Activated naive CD8-positive, alpha-beta T cell (primary cell): ENCODE results near the gene TMEM132D.

Experiments used
- H3K27ac Mint-ChIP-seq: one replicate; pipeline ENCODE4 v1.8.0; 2021; ENCODE audit warnings: mixed read lengths
- H3K27me3 Mint-ChIP-seq: one replicate; pipeline ENCODE4 v1.8.0; 2021; ENCODE audit warnings: mixed read lengths
- H3K36me3 Mint-ChIP-seq: one replicate; pipeline ENCODE4 v1.8.0; 2021; ENCODE audit warnings: mixed read lengths
- H3K4me1 Mint-ChIP-seq: one replicate; pipeline ENCODE4 v1.8.0; 2021; ENCODE audit warnings: low read depth, mixed read lengths
- H3K4me3 Mint-ChIP-seq: one replicate; pipeline ENCODE4 v1.8.0; 2021; ENCODE audit warnings: mild to moderate bottlenecking, mixed read lengths
- H3K9me3 Mint-ChIP-seq: one replicate; pipeline ENCODE4 v1.8.0; 2021; ENCODE audit warnings: low read depth, mixed read lengths

Gene TMEM132D

GRCh38 chr12:129328235-129328634 is 575.6 kb downstream of the TMEM132D start:
- Mint-ChIP-seq H3K27ac (no peak overlapping the region), H3K4me3 (no peak overlapping the region), H3K36me3 (no peaks in the 10 kb centered on the region), H3K4me1 (no peaks in the 10 kb centered on the region), H3K27me3 (peaks cover 6% of the 10 kb centered on the region), H3K9me3 (peaks cover 3% of the 10 kb centered on the region)

GRCh38 chr12:129325566-129325965 is 578.3 kb downstream of the TMEM132D start:
- Mint-ChIP-seq H3K36me3 (no peaks in the 10 kb centered on the region), H3K4me3 (no peak overlapping the region), H3K27ac (no peak overlapping the region), H3K9me3 (peaks cover 3% of the 10 kb centered on the region), H3K27me3 (peaks cover 6% of the 10 kb centered on the region), H3K4me1 (no peaks in the 10 kb centered on the region)

- H3K27ac Mint-ChIP-seq = no peak overlapping the region
Observed at GRCh38 chr12:129312048-129312447, 591.8 kb downstream of the TMEM132D start.

GRCh38 chr12:129310346-129310745 is 593.5 kb downstream of the TMEM132D start:
- Mint-ChIP-seq H3K9me3 (peaks cover 7% of the 10 kb centered on the region), H3K27ac (no peak overlapping the region), H3K4me3 (no peak overlapping the region), H3K36me3 (no peaks in the 10 kb centered on the region), H3K4me1 (no peaks in the 10 kb centered on the region), H3K27me3 (no peaks in the 10 kb centered on the region)

More at GRCh38 chr12:129312048-129312447, 591.8 kb downstream of the TMEM132D start:
- Mint-ChIP-seq H3K4me1 (no peaks in the 10 kb centered on the region), H3K9me3 (peaks cover 7% of the 10 kb centered on the region), H3K27me3 (no peaks in the 10 kb centered on the region), H3K4me3 (no peak overlapping the region), H3K36me3 (no peaks in the 10 kb centered on the region)

- Mint-ChIP-seq H3K9me3 (peaks cover 4% of the 10 kb centered on the region), H3K27me3 (no peaks in the 10 kb centered on the region), H3K27ac (no peak overlapping the region), H3K36me3 (no peaks in the 10 kb centered on the region), H3K4me3 (no peak overlapping the region), H3K4me1 (no peaks in the 10 kb centered on the region)
Observed at GRCh38 chr12:129305851-129306250, 598.0 kb downstream of the TMEM132D start.

GRCh38 chr12:129304529-129304928 is 599.3 kb downstream of the TMEM132D start:
- Mint-ChIP-seq H3K4me3 (no peak overlapping the region), H3K27me3 (no peaks in the 10 kb centered on the region), H3K9me3 (peaks cover 4% of the 10 kb centered on the region), H3K36me3 (no peaks in the 10 kb centered on the region), H3K4me1 (no peaks in the 10 kb centered on the region), H3K27ac (no peak overlapping the region)

- no peaks in the 10 kb centered on the region for H3K36me3 Mint-ChIP-seq
- no peak overlapping the region for H3K27ac Mint-ChIP-seq
- no peaks in the 10 kb centered on the region for H3K27me3 Mint-ChIP-seq
- no peak overlapping the region for H3K4me3 Mint-ChIP-seq
- H3K4me1 Mint-ChIP-seq = no peaks in the 10 kb centered on the region
- H3K9me3 Mint-ChIP-seq = peaks cover 10% of the 10 kb centered on the region
Observed at GRCh38 chr12:129300011-129300410, 603.8 kb downstream of the TMEM132D start.

- Mint-ChIP-seq H3K4me3 (no peak overlapping the region), H3K36me3 (no peaks in the 10 kb centered on the region), H3K9me3 (peaks cover 10% of the 10 kb centered on the region), H3K27ac (no peak overlapping the region), H3K27me3 (no peaks in the 10 kb centered on the region), H3K4me1 (no peaks in the 10 kb centered on the region)
Observed at GRCh38 chr12:129298921-129299320, 604.9 kb downstream of the TMEM132D start.

GRCh38 chr12:129296671-129297070 is 607.2 kb downstream of the TMEM132D start:
- Mint-ChIP-seq H3K27ac (no peak overlapping the region), H3K9me3 (peaks cover 15% of the 10 kb centered on the region), H3K4me1 (no peaks in the 10 kb centered on the region), H3K36me3 (no peaks in the 10 kb centered on the region), H3K27me3 (no peaks in the 10 kb centered on the region), H3K4me3 (no peak overlapping the region)

- Mint-ChIP-seq H3K9me3 (peaks cover 15% of the 10 kb centered on the region), H3K27me3 (no peaks in the 10 kb centered on the region), H3K36me3 (no peaks in the 10 kb centered on the region), H3K27ac (no peak overlapping the region), H3K4me3 (no peak overlapping the region), H3K4me1 (no peaks in the 10 kb centered on the region)
Observed at GRCh38 chr12:129294868-129295267, 609.0 kb downstream of the TMEM132D start.

- Mint-ChIP-seq H3K27ac (no peak overlapping the region), H3K4me1 (no peaks in the 10 kb centered on the region), H3K36me3 (no peaks in the 10 kb centered on the region), H3K4me3 (no peak overlapping the region), H3K27me3 (no peaks in the 10 kb centered on the region), H3K9me3 (peaks cover 9% of the 10 kb centered on the region)
Observed at GRCh38 chr12:129279771-129280170, 624.1 kb downstream of the TMEM132D start.

GRCh38 chr12:129276361-129277060 is 627.3 kb downstream of the TMEM132D start:
- H3K4me1 Mint-ChIP-seq = no peaks in the 10 kb centered on the region
- peaks cover 13% of the 10 kb centered on the region for H3K9me3 Mint-ChIP-seq
- H3K27me3 Mint-ChIP-seq = no peaks in the 10 kb centered on the region
- no peaks in the 10 kb centered on the region for H3K36me3 Mint-ChIP-seq
- no peak overlapping the region for H3K27ac Mint-ChIP-seq
- no peak overlapping the region for H3K4me3 Mint-ChIP-seq

- H3K27me3 Mint-ChIP-seq = peaks cover 3% of the 10 kb centered on the region
- peaks cover 17% of the 10 kb centered on the region for H3K9me3 Mint-ChIP-seq
- no peaks in the 10 kb centered on the region for H3K4me1 Mint-ChIP-seq
- H3K4me3 Mint-ChIP-seq = no peak overlapping the region
- no peaks in the 10 kb centered on the region for H3K36me3 Mint-ChIP-seq
- no peak overlapping the region for H3K27ac Mint-ChIP-seq
Observed at GRCh38 chr12:129269756-129270495, 633.9 kb downstream of the TMEM132D start.

- peaks cover 25% of the 10 kb centered on the region for H3K9me3 Mint-ChIP-seq
- H3K27ac Mint-ChIP-seq = no peak overlapping the region
- H3K4me3 Mint-ChIP-seq = no peak overlapping the region
- H3K27me3 Mint-ChIP-seq = no peaks in the 10 kb centered on the region
- no peaks in the 10 kb centered on the region for H3K36me3 Mint-ChIP-seq
- H3K4me1 Mint-ChIP-seq = no peaks in the 10 kb centered on the region
Observed at GRCh38 chr12:129258781-129259318, 645.0 kb downstream of the TMEM132D start.

- no peak overlapping the region for H3K27ac Mint-ChIP-seq
- H3K4me3 Mint-ChIP-seq = no peak overlapping the region
- no peaks in the 10 kb centered on the region for H3K36me3 Mint-ChIP-seq
- H3K27me3 Mint-ChIP-seq = no peaks in the 10 kb centered on the region
- H3K4me1 Mint-ChIP-seq = no peaks in the 10 kb centered on the region
- H3K9me3 Mint-ChIP-seq = peaks cover 19% of the 10 kb centered on the region
Observed at GRCh38 chr12:129257524-129257923, 646.3 kb downstream of the TMEM132D start.
